ENCODE data around the gene ELFN2. TPM values are rescaled to one million over a fixed set of nuclear protein-coding genes. Genes with fewer than 3 reads are reported as not detected.

The ELFN2 gene
- polyA plus RNA-seq, 2 of the 4 experiments (the other 2 are of a cell fraction) = 0.94 to 8.1 TPM

GRCh38 chr22:37431801-37432707, 4.8 kb upstream of the ELFN2 start (continued):
- TF ChIP-seq MAX (IDR thresholded peaks at IDR 0.05) (peak; percentile 87), SMC3 (IDR thresholded peaks at IDR 0.05) (0 out of 3 replicates have a peak, but pooled peaks have one; percentile 9), GATA3 (IDR thresholded peaks at IDR 0.05; ENCODE audit: borderline replicate concordance) (peak; percentile 79; the same call in 1 of the 2 replicates), PHF8 (IDR thresholded peaks at IDR 0.05; ENCODE audit: borderline replicate concordance, low read depth) (no peak), JUNB (IDR thresholded peaks at IDR 0.05) (peak; percentile 91), CHD4 (IDR thresholded peaks at IDR 0.05; ENCODE audit: borderline replicate concordance) (no peak), BCL3 (IDR thresholded peaks at IDR 0.05) (no peak), RNF2 (IDR thresholded peaks at IDR 0.05; ENCODE audit: borderline replicate concordance, low read depth) (no peak)

- Histone ChIP-seq H3K9me3 (peaks cover 7% of the 10 kb centered on the region), H3K4me3 (no peak overlapping the region), H3K4me2 (peak overlapping the region; percentile 77), H3K4me1 (peaks cover 61% of the 10 kb centered on the region), H3K27ac (peak overlapping the region; percentile 95 to 97)
- ChIA-PET POLR2A (no interaction called here), CTCF (interaction anchor here (0.7 to 6.9 kb wide), 6 partner anchors 11 to 172 kb away, joined by 3 to 130 read pairs (median 26); no protein-coding TSS in a partner anchor)
- ATAC-seq (no peak), FAIRE-seq (no peak), DNase-seq (ENCODE audit: low read depth in 1 of 2, low spot score in 1 of 2) (peak in 1 of 2 experiments; percentile 24)
- WGBS (ENCODE audit: missing lambda C conversion rate) = 54% methylated on average over 9 of the region's 9 CpGs
- TF ChIP-seq ZNF302 (CRISPR knock-in tag; IDR thresholded peaks at IDR 0.05) (no peak), HOXB5 (CRISPR knock-in tag; IDR thresholded peaks at IDR 0.05) (no peak), CBX2 (IDR thresholded peaks at IDR 0.05; ENCODE audit: borderline replicate concordance, low read depth) (no peak), ESRRA (IDR thresholded peaks at IDR 0.05; ENCODE audit: borderline replicate concordance, low read length) (no peak), RFX5 (IDR thresholded peaks at IDR 0.05) (no peak), EP300 (IDR thresholded peaks at IDR 0.05) (no peak), ZFP36 (IDR thresholded peaks at IDR 0.05; ENCODE audit: borderline replicate concordance, partially characterized antibody) (no peak), POLR2A (IDR thresholded peaks at IDR 0.05; ENCODE audit: low read length) (no peak), ZC3H11A (IDR thresholded peaks at IDR 0.05) (no peak), POLR2AphosphoS2 (conservative IDR thresholded peaks at IDR 0.05; ENCODE audit: low read length) (no peak), CHD4 (IDR thresholded peaks at IDR 0.05; ENCODE audit: borderline replicate concordance) (no peak), RAD21 (conservative IDR thresholded peaks at IDR 0.05 in 1 of 2, IDR thresholded peaks at IDR 0.05 in 1 of 2) (no peak), CEBPB (IDR thresholded peaks at IDR 0.05) (no peak), EHMT2 (IDR thresholded peaks at IDR 0.05; ENCODE audit: low read depth) (no peak)
Observed at GRCh38 chr22:37431366-37431765, 4.1 kb upstream of the ELFN2 start.

- H3K9me3 ChIP-seq = peaks cover 7% of the 10 kb centered on the region
- H3K4me2 ChIP-seq = peak overlapping the region; percentile 77
- POLR2A ChIA-PET = no interaction called here
- CTCF ChIA-PET = interaction anchor here (2.9 to 6.9 kb wide), 6 partner anchors 19 to 171 kb away, joined by 10 to 130 read pairs (median 28); no protein-coding TSS in a partner anchor
- no peak for DNase-seq (ENCODE audit: low read depth in 1 of 2, low spot score in 1 of 2)
- no peak overlapping the region for H3K4me3 ChIP-seq
- FAIRE-seq = no peak
- TF ChIP-seq NFE2L2 (conservative IDR thresholded peaks at IDR 0.05; ENCODE audit: low read length) (no peak), ZFP36 (IDR thresholded peaks at IDR 0.05; ENCODE audit: borderline replicate concordance, partially characterized antibody) (peak; percentile 13)
- H3K4me1 ChIP-seq = peaks cover 64% of the 10 kb centered on the region
- WGBS (ENCODE audit: missing lambda C conversion rate) = 70% methylated on average over 6 of the region's 6 CpGs
- ATAC-seq = no peak
- H3K27ac ChIP-seq = peak overlapping the region; percentile 95 to 97
Observed at GRCh38 chr22:37430941-37431340, 3.7 kb upstream of the ELFN2 start.

Data from A549 (cell line).